ENCODE results near the gene HNF4A. TPM values are rescaled to one million over a fixed set of nuclear protein-coding genes. Genes with fewer than 3 reads are reported as not detected.

Gene HNF4A
- total and polyA plus RNA-seq, 2 of the 13 experiments (the other 11 are each of a cell fraction or from before 2014, with no cell fraction given) = 80.9 to 169 TPM

DNA sequence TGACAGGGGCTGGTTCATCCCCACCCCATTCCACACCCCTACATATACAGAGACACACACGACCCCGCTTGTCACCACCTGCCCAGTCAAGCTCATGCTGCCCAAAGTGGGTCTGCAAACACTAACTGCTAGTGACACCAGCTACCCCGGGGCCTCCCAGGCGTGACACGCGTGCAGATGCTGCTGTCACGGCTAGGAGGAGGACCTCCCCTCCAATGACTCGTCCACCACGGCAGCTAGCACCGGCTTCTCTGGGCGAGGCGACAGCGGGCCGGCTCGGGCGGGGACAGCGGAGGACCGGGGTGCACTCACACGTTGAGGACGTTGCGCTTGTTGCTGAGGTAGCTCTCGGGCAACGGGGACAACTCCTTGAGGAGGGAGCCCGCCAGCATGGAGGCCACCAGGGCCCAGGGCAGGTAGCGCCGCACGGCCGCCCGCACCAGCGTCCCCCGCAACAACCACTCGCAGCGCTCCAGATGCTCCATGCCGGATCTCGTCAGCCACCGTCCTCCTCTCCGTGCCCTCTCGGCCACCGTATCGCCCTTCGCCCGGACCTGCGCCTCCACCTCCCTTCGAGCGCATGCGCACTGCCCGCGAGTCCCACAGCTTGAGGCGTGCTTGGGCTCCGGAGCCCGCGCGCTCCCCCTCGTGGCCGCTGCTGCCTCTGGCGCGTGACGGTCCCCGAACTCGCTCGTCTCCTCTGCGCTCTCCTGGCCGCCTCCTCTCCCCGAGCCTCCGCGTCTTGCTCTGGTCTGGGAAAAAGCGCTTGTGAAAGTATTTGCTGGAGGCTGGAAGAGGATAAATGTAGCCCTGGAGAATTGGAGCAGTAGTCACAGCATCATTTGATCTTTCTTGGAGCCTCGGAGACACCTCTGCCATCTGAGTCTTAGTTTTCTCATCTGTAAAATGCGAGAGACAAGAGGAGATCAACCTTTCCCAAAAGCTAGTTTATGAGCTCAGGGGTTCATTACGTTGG lies 44.5 kb upstream of the HNF4A start, which contains the start of gene FITM2 (continued):
- TF ChIP-seq, protein P1, sequence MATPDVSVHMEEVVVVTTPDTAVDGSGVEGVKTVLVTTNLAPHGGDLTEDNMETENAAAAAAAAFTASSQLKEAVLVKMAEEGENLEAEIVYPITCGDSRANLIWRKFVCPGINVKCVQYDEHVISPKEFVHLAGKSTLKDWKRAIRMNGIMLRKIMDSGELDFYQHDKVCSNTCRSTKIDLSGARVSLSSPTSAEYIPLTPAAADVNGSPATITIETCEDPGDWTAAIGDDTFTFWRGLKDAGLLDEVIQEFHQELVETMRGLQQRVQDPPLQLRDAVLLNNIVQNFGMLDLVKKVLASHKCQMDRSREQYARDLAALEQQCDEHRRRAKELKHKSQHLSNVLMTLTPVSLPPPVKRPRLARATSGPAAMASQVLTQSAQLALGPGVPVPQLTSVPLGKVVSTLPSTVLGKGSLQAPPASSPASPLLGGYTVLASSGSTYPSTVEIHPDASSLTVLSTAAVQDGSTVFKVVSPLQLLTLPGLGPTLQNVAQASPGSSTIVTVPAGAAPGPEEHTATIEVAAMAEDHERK (CRISPR knock-in tag; IDR thresholded peaks at IDR 0.05; ENCODE audit: low read depth) = peak; percentile 61; the same call in 1 of the 2 replicates
- TF ChIP-seq KDM2A (CRISPR knock-in tag; IDR thresholded peaks at IDR 0.05; ENCODE audit: borderline replicate concordance, low read depth) (peak; percentile 99), ZNF746 (CRISPR knock-in tag; IDR thresholded peaks at IDR 0.05) (0 out of 2 replicates have a peak, but pooled peaks have one; percentile 23), CBX5 (CRISPR knock-in tag; IDR thresholded peaks at IDR 0.05; ENCODE audit: borderline replicate concordance) (peak; percentile 98), HNF4G (IDR thresholded peaks at IDR 0.05; ENCODE audit: borderline replicate concordance, low read depth, low read length) (peak; percentile 71; the same call in 1 of the 2 replicates), HNF4G (CRISPR knock-in tag; IDR thresholded peaks at IDR 0.05; ENCODE audit: borderline replicate concordance, low read depth) (peak; percentile 90), ARNTL (CRISPR knock-in tag; IDR thresholded peaks at IDR 0.05) (peak; percentile 88), SIN3B (IDR thresholded peaks at IDR 0.05; ENCODE audit: low read length) (peak; percentile 79), MLLT10 (CRISPR knock-in tag; IDR thresholded peaks at IDR 0.05) (no peak), KDM5A (IDR thresholded peaks at IDR 0.05; ENCODE audit: borderline replicate concordance, low read length) (peak; percentile 91), ZNF232 (CRISPR knock-in tag; IDR thresholded peaks at IDR 0.05; ENCODE audit: borderline replicate concordance) (0 out of 2 replicates have a peak, but pooled peaks have one; percentile 71), SRF (IDR thresholded peaks at IDR 0.05; ENCODE audit: low read depth, low read length) (no peak), AGO2 (optimal IDR thresholded peaks at IDR 0.05; ENCODE audit: low read depth, low read length) (peak; percentile 77), HNRNPLL (IDR thresholded peaks at IDR 0.05; ENCODE audit: low read depth, low read length, poor library complexity, severe bottlenecking) (peak; percentile 88), ZNF30 (CRISPR knock-in tag; IDR thresholded peaks at IDR 0.05) (no peak), KAT7 (CRISPR knock-in tag; IDR thresholded peaks at IDR 0.05; ENCODE audit: borderline replicate concordance) (peak; percentile 100), TARDBP (CRISPR knock-in tag; IDR thresholded peaks at IDR 0.05) (peak; percentile 97), ZNF720 (CRISPR knock-in tag; IDR thresholded peaks at IDR 0.05) (no peak), XBP1 (CRISPR knock-in tag; IDR thresholded peaks at IDR 0.05) (0 out of 2 replicates have a peak, but pooled peaks have one; percentile 39), ZNF335 (CRISPR knock-in tag; IDR thresholded peaks at IDR 0.05) (peak; percentile 76), ZNF430 (CRISPR knock-in tag; IDR thresholded peaks at IDR 0.05) (peak; percentile 98)
- TF ChIP-seq, protein P2, sequence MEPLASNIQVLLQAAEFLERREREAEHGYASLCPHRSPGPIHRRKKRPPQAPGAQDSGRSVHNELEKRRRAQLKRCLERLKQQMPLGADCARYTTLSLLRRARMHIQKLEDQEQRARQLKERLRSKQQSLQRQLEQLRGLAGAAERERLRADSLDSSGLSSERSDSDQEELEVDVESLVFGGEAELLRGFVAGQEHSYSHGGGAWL (CRISPR knock-in tag; IDR thresholded peaks at IDR 0.05) = peak; percentile 96
- TF ChIP-seq, protein P3, sequence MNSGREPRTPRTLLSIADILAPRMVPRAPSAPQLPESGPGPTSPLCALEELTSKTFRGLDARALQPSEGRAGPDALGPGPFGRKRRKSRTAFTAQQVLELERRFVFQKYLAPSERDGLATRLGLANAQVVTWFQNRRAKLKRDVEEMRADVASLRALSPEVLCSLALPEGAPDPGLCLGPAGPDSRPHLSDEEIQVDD (CRISPR knock-in tag; IDR thresholded peaks at IDR 0.05; ENCODE audit: borderline replicate concordance) = peak; percentile 98
- TF ChIP-seq, protein P4, sequence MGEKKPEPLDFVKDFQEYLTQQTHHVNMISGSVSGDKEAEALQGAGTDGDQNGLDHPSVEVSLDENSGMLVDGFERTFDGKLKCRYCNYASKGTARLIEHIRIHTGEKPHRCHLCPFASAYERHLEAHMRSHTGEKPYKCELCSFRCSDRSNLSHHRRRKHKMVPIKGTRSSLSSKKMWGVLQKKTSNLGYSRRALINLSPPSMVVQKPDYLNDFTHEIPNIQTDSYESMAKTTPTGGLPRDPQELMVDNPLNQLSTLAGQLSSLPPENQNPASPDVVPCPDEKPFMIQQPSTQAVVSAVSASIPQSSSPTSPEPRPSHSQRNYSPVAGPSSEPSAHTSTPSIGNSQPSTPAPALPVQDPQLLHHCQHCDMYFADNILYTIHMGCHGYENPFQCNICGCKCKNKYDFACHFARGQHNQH (CRISPR knock-in tag; IDR thresholded peaks at IDR 0.05) = peak; percentile 96
- TF ChIP-seq, protein P5, sequence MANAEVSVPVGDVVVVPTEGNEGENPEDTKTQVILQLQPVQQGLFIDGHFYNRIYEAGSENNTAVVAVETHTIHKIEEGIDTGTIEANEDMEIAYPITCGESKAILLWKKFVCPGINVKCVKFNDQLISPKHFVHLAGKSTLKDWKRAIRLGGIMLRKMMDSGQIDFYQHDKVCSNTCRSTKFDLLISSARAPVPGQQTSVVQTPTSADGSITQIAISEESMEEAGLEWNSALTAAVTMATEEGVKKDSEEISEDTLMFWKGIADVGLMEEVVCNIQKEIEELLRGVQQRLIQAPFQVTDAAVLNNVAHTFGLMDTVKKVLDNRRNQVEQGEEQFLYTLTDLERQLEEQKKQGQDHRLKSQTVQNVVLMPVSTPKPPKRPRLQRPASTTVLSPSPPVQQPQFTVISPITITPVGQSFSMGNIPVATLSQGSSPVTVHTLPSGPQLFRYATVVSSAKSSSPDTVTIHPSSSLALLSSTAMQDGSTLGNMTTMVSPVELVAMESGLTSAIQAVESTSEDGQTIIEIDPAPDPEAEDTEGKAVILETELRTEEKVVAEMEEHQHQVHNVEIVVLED (CRISPR knock-in tag; IDR thresholded peaks at IDR 0.05; ENCODE audit: borderline replicate concordance) = peak; percentile 87
